NCI-H345 (cell line): ENCODE results near the gene ACBD6.

ENCODE experiments used
- DNase-seq: peaks from one replicate; lab custom pipeline; 2025; lab: John Stamatoyannopoulos, UW

ACBD6 gene

DNA sequence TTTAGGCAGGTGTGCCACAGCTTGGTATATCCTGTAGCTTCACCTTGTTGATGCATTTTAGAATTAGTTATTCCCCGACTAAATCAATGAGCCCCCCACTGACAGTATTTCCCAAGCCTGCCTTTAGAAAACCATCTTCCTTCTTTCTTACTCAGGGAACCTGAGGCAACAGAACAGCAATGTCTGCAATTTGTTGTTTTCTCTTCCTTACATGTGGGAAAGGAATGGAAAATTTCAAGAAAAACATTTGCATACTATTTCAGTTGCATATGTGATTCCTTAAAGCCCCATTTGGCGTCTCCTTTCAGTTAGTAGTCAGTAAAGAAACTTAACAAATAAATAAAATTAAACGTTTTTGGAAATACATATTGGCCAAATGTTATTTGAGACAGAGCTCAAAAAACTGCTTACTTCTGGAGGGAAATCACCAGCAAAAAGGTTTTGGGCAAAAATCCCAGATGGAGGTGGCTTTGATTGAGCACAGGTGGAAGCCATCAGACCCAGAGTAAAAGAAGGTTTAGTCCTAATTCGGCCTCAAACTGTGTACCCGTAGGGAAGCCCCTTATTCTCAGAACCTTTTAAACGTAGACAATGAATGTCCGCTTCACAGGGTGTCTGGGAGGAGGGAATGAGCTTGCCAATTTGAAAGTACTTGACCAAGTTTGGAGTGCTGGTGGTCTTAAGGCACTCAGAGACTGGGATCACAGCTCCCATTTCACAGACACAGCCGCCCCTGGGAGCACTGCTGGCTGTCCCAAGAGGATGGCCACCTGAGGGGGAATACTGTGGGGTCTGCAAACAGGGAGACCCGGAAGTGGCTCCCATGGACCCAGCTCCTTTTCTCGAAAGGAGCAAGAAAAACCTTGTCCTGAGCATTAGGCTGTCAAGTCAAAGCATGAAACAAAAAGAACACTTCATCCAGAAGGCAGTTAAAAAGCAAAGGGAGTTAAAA lies 263.0 kb downstream of the ACBD6 start:
- DNase-seq, result no peak

DNA sequence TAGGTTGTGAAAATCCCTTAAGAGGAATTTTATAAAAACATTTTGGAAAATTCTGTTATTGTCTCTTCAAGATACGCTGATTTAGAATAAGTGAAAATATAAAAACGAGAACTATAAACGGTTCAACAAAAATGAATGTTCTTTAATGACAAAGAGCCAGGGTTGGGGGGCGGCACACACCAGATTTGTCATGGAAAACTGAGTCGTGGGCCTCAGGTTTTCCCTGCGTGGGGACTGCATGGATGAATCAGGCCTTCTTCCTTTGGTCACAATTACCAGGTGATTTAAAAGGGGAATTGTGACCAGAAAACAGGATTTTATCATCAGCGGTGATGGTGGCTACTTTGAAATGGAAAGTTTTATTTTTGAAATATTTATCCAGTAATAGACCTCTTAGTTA lies 263.7 kb downstream of the ACBD6 start:
- no peak for DNase-seq
